WI38 (cell line): Measurements from ENCODE around the gene CKB.

Source experiments
- H3K4me3 ChIP-seq: 2 replicates; pipeline ENCODE4 v1.5.1; 2011; ENCODE audit warnings: low read depth, mild to moderate bottlenecking, control low read depth, low read length
- CTCF ChIP-seq: IDR thresholded peaks from 2 replicates; pipeline ENCODE4 v1.5.1; 2012; ENCODE audit warnings: low read depth, mild to moderate bottlenecking, control low read depth, low read length

The CKB gene

GRCh38 chr14:103530390-103530789, 7.8 kb upstream of the CKB start:
- no peak for TF ChIP-seq CTCF
- peak overlapping the region; percentile 82; the same call in 1 of the 2 replicates for H3K4me3 ChIP-seq

- H3K4me3 ChIP-seq, result peak overlapping the region; percentile 82
- no peak for TF ChIP-seq CTCF
Measured at GRCh38 chr14:103529383-103530365, 7.0 kb upstream of the CKB start.

- TF ChIP-seq CTCF, result no peak
- peak within 1 kb of the TSS; percentile 82 for H3K4me3 ChIP-seq
Measured at GRCh38 chr14:103528587-103529382, 6.2 kb upstream of the CKB start, which contains the start of gene TRMT61A. TSS of gene TRMT61A (plus strand) at chr14:103529196. CDS start at chr14:103529979, 783 bp downstream.

GRCh38 chr14:103528146-103528586, 5.5 kb upstream of the CKB start:
- no peak for TF ChIP-seq CTCF
- H3K4me3 ChIP-seq, result peak overlapping the region; percentile 57

- TF ChIP-seq CTCF, result no peak
- H3K4me3 ChIP-seq, result no peak overlapping the region
Measured at GRCh38 chr14:103527408-103528145, 4.9 kb upstream of the CKB start.

GRCh38 chr14:103526914-103527248, 4.3 kb upstream of the CKB start:
- no peak overlapping the region for H3K4me3 ChIP-seq
- no peak for TF ChIP-seq CTCF
